ENCODE results near the gene VPS25.

The VPS25 gene

GRCh38 chr17:42780851-42781638, 7.8 kb downstream of the VPS25 start:
- DNase-seq (ENCODE audit: low read depth) = no peak
- peak overlapping the region; percentile 70 for H3K4me3 ChIP-seq (replicated peaks; ENCODE audit: low read depth, low read length)
- no peak for TF ChIP-seq CTCF (IDR thresholded peaks at IDR 0.05; ENCODE audit: low read length, missing control alignments)

GRCh38 chr17:42781639-42782165, 8.5 kb downstream of the VPS25 start:
- TF ChIP-seq CTCF (IDR thresholded peaks at IDR 0.05; ENCODE audit: low read length, missing control alignments) = no peak
- peak overlapping the region; percentile 70 for H3K4me3 ChIP-seq (replicated peaks; ENCODE audit: low read depth, low read length)
- DNase-seq (ENCODE audit: low read depth) = no peak

- TF ChIP-seq CTCF (IDR thresholded peaks at IDR 0.05; ENCODE audit: low read length, missing control alignments) = no peak
- no peak for DNase-seq (ENCODE audit: low read depth)
- peak overlapping the region; percentile 70 for H3K4me3 ChIP-seq (replicated peaks; ENCODE audit: low read depth, low read length)
Measured at GRCh38 chr17:42782166-42783061, 9.2 kb downstream of the VPS25 start.

GRCh38 chr17:42783062-42783790, 10.0 kb downstream of the VPS25 start:
- TF ChIP-seq CTCF (IDR thresholded peaks at IDR 0.05; ENCODE audit: low read length, missing control alignments) = no peak
- H3K4me3 ChIP-seq (replicated peaks; ENCODE audit: low read depth, low read length) = peak overlapping the region; percentile 70
- peak; percentile 86 for DNase-seq (ENCODE audit: low read depth)

- no peak for TF ChIP-seq CTCF (IDR thresholded peaks at IDR 0.05; ENCODE audit: low read length, missing control alignments)
- no peak for DNase-seq (ENCODE audit: low read depth)
Measured at GRCh38 chr17:42783791-42784138, 10.5 kb downstream of the VPS25 start.

GRCh38 chr17:42784409-42784808, 11.2 kb downstream of the VPS25 start:
- H3K4me3 ChIP-seq (replicated peaks; ENCODE audit: low read depth, low read length) = no peak overlapping the region
- DNase-seq (ENCODE audit: low read depth) = no peak
- no peak for TF ChIP-seq CTCF (IDR thresholded peaks at IDR 0.05; ENCODE audit: low read length, missing control alignments)

More at GRCh38 chr17:42783791-42784138, 10.5 kb downstream of the VPS25 start:
- no peak overlapping the region for H3K4me3 ChIP-seq (replicated peaks; ENCODE audit: low read depth, low read length)

Data from fibroblast of pulmonary artery (primary cell).